GM18526 (cell line): ENCODE measurements around the gene STAB2.

Experiments used
- POLR2A ChIP-seq: IDR thresholded peaks from 3 replicates; pipeline ENCODE4 v1.6.1; 2011; ENCODE audit not compliant: insufficient read length; ENCODE audit errors: extremely low read depth

The STAB2 gene

GRCh38 chr12:103691063-103691462 lies 104.0 kb downstream of the STAB2 start:
- TF ChIP-seq POLR2A, result no peak

GRCh38 chr12:103696101-103696500 lies 109.0 kb downstream of the STAB2 start:
- no peak for TF ChIP-seq POLR2A

- no peak for TF ChIP-seq POLR2A
Observed at GRCh38 chr12:103697971-103698751, 111.1 kb downstream of the STAB2 start.

- no peak for TF ChIP-seq POLR2A
Observed at GRCh38 chr12:103698752-103699560, 111.9 kb downstream of the STAB2 start.

- TF ChIP-seq POLR2A, result no peak
Observed at GRCh38 chr12:103705098-103705497, 118.0 kb downstream of the STAB2 start.

DNA sequence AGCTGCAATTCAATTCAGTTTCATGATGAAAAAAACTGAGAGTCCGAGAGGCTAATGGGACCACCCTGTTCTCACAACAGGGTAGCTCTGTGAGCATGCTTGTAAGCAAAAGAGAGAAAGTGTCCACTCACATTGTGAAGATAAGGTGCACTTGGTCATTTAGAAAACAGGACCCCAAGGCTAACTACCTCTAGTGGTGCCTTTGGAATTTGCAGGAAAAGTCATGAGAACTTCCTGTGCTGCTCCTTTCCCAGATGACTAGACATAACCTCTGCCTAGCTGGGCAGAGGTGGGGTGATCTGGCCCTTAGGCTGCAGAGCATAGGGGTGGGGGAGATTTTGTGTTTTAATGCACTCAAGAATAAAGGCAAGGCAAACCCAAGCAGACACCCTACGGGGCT lies 118.9 kb downstream of the STAB2 start:
- TF ChIP-seq POLR2A, result no peak

- TF ChIP-seq POLR2A, result no peak
Observed at GRCh38 chr12:103707446-103707845, 120.4 kb downstream of the STAB2 start.

- TF ChIP-seq POLR2A, result no peak
Observed at GRCh38 chr12:103710544-103710943, 123.5 kb downstream of the STAB2 start.

DNA sequence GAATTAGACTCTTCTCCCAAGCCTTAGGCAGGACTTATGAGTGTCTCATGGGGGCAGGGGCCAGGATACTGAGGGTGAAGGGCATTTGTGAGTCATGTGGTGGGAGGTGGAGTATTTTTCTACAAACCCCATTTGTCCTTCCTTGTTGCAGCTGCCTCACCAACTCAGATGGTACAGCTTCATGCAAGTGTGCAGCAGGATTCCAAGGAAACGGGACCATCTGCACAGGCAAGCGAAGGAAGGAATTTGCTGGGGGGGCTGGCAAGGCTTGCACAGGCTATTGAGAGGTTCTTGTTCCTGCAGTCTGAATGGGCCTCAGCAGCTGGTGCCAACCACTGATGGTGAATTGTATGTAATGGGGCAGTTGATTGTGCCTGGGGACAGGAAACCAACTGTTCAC lies 125.1 kb downstream of the STAB2 start:
- no peak for TF ChIP-seq POLR2A

GRCh38 chr12:103715494-103715893 lies 128.4 kb downstream of the STAB2 start:
- no peak for TF ChIP-seq POLR2A

GRCh38 chr12:103716517-103717196 lies 129.6 kb downstream of the STAB2 start:
- TF ChIP-seq POLR2A, result no peak

GRCh38 chr12:103725398-103725797 lies 138.3 kb downstream of the STAB2 start:
- TF ChIP-seq POLR2A, result no peak

DNA sequence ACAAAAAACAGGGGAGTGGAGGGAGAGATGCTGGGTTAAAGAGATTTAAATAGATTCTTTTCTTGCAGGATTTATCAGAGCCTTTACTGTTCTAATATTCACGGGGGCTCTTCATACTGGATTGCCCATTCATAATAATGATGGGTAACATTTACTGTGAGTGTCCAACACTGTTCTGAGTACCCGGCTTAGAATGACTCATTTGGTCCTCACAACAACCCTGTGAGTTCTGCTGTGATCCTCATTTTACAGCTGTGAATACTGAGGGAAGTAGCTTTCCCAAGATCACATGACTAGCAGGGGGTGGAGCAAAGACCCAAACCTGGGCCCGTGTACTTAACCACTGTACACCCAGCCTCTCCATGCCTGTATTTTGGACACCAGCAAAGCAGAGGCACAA lies 140.6 kb downstream of the STAB2 start:
- TF ChIP-seq POLR2A, result no peak

DNA sequence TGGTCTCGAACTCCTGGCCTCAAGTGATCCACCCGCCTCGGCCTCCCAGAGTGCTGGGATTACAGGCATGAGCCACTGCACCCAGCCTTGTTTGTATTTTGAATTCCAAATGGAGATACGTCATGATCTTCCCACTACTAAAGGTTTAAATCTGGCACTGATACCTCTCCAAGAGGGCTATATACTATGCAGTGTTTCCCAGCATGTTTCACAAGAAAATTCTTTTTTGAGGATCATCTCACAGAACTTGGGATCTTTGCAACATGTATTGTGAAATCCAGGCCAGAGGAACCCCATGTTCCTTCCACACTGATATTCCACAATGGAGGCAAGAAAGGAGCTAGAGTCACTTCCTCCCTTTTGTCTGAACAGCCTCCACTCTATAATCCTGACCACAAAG lies 141.2 kb downstream of the STAB2 start:
- TF ChIP-seq POLR2A, result no peak

DNA sequence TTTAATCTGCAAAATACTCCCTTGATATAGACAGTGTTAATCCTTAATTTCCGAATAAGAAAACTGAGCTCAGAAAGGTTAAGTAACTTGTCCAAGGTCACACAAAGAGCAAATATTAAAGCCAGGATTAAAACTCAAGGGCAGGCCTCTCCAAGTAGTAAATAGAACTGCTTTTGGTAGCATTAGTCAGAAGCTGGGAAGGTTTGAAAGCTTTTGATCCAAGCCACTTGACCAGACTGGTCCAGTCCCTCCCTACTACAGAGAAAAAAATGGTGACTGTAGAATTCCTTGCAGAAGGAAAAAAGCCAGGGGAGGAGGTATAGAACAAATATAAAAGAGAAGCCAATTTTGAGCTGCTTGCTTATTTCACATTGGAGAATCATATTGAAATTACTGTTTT lies 142.4 kb downstream of the STAB2 start:
- TF ChIP-seq POLR2A, result no peak

- TF ChIP-seq POLR2A, result no peak
Observed at GRCh38 chr12:103731539-103731938, 144.5 kb downstream of the STAB2 start.

DNA sequence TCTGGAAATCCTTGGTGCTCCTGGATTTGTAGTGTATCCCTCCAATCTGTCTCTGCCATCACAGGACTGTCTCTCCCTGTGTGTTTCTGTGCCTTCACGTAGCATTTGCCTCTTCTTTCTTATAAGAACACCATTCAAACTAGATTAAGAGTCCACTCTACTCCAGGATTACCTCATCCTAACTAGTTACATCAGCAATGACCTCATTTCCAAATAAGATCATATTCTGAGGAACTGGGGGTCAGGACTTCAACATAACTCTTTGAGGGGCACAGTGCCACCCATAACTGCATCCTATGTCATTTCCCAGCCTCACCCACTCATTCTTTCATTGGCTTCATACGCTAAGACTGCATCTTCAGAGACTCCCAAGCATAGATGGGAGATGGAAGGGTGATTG lies 147.8 kb downstream of the STAB2 start:
- TF ChIP-seq POLR2A, result no peak

- no peak for TF ChIP-seq POLR2A
Observed at GRCh38 chr12:103735291-103735690, 148.2 kb downstream of the STAB2 start.
